Aortic smooth muscle cell (primary cell): ENCODE results near the gene ANKRD42. TPM values are rescaled to one million over a fixed set of nuclear protein-coding genes. Genes with fewer than 3 reads are reported as not detected.

Experiments
- total RNA-seq: library from RNA; depleted of rRNA; stranded (reverse); fragments of >200 nt; gene quantifications from 2 replicates; pipeline ENCODE4 v1.2.3, GENCODE V29; 2014

ANKRD42 gene
- 14.1 and 19.7 TPM in 2 replicates for total RNA-seq

DNA sequence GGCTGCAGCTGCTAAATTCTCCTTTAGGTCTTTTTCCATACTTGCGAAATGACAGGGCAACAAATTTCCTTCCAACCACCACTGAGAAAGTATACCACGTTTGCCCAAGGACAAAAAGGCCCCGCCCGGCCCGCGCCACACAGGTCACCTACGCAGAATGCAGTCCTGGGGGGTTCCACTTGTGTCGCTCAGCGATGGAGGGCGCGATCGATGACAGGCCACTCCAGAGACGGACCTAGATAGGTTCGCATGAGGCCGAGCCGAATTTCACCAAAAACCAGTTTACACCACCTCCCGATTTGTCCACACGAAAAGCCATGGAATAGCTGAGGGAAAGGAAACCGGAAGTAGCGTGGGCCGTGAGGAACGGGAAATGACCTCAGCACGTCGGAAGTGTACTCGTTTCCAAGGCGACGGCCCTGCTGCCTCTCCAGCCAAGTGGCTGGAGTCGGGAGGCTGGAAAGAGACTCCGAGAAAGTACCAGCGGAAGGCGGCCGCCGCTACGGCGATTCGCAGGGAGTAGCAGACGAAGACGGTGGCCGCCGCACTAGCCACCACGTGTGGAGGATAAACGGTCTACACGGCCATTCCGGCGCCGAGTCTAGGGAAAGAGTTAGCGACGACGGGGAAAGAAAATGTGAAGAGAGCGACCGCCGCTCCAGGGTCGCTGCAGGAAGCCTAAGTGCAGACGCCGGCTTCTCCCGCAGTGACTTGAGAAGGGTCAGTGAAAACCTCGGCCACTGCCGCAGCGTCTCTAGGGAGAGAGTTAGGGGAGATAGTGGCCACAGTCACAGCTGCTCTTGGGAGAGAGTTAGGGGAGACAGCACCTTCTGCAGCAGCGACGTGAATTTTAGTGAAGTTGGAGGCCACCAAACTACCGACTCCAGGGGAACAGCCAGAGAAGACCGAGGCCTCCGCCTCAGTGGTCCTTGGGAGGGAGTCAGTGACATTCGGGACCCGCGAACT is at the start of gene ANKRD42:
Gene ANKRD42 (plus strand): TSS at position 398 of the 966 bp plus-strand sequence. CDS start 959 bp downstream, outside the sequence.

GRCh38 chr11:83156996-83157593 is 36.4 kb upstream of the ANKRD42 start, which contains the start of gene PCF11:
TSS of gene PCF11 (plus strand) at chr11:83157131. CDS start at chr11:83157440, 309 bp downstream.

DNA sequence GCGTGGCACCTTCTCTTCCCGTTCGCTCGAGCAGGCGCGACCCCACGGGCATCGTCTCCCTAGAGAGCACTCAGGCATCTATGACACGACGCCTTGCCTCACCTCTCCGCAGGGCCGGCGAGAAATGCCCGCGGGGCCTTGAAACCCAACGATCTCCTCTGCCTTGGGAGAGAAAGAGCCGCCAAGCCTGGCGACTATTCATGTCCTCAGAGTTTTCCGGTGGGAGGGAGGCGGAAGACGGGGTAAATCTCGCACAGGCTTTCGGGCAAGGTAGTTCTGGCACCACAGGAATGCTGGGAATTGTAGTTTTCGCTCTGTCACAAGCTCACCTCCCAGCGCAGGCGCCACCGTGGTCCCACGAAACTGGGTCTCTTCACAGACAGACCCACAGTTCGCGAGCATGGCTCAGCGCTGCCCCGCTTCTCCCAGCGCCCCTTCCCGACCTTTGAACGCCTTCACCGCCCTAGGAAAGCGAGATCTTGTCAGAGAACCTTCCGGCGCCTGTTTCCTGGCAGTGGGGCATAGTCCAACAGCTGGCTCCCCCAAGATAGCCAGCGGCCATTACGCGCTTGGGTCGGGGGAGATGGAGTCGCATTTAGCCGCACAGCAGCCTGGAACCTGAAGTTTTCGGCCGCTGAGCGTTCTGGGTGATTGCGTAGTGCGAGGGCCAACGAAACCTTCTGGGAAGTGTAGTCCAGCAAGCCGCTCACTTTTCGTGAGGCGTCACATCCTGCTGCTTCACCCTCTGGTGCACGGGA is 92.4 kb downstream of the ANKRD42 start, which contains the start of gene CCDC90B:
Gene CCDC90B (minus strand): TSS at position 597 of the 758 bp plus-strand sequence. CDS start 395 bp downstream, at position 202.

Other genes with a start within 250 kb of the ANKRD42 start
- gene RAB30, start 121.8 kb upstream of the ANKRD42 start, total RNA-seq: 18.9 and 25.3 TPM in 2 replicates
- gene PCF11, start 36.6 kb upstream of the ANKRD42 start, total RNA-seq: 33.4 and 40.0 TPM in 2 replicates
- 63.1 and 69.3 TPM in 2 replicates for gene CCDC90B, start 92.7 kb downstream of the ANKRD42 start, total RNA-seq